CD4-positive, alpha-beta T cell treated with Interleukin-4 for 4 hours (primary cell): ENCODE data around the gene MFAP3.

Experiments
- DNase-seq: peaks from one replicate; pipeline ENCODE4 v3.0.0-alpha.2; 2020

MFAP3 gene

GRCh38 chr5:154095904-154096303, 57.1 kb downstream of the MFAP3 start:
- DNase-seq: no peak

DNA sequence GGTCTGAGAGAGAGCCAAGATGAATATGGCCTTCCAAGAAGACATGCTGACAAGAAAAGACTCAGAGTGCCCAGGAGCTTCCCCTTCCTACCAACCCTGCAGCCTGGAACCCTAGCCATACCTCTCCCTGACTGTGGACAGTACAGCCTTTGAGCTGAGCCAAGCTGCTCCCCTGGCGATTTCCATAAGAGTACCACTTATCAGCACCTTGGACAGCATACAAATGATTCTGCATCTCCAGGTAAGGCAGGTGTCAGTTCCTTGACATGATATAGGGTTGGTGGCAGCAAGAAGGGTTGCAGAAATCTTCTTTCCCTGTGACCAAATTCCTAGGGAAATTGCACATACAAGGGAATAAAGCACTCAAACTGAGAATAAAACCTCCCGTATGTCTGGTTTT, 58.3 kb downstream of the MFAP3 start:
- DNase-seq: no peak

DNA sequence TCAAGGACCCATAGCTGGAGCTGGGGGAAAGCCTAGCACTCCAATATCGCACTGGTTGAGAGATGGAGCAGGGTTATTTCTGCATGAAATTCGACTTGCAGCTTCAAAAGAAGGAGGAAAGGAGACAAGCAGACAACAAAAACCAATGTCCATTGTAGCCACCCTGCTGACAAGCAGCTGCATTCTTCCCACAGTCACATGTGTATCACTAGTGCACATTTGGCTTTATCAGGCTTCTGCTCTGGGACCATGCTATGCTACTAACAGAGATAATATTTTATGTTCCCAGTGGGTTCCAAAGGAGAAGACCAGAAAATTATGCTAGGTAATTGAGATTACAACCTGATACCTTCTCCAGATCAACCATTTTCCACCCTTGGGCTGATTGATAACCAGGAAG, 59.7 kb downstream of the MFAP3 start:
- DNase-seq: no peak

DNA sequence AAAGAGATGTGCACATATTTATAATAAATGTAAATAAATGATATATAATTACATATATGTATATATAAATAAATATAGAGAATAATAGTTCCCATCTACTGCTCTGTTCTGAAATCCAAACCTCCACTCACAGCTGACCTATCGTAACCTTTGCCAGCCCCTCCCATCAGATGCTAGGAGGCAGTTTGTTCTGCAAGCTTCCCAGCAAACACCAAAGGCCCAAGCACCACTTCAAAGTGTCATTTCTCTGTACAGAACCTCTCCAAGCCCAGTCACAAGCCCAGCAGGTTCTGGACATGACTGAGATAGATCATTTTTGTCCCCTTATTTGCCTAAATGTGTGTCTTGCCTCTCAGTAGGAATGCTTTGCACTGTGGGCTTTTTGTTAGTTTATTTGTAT, 62.4 kb downstream of the MFAP3 start:
- no peak for DNase-seq

DNA sequence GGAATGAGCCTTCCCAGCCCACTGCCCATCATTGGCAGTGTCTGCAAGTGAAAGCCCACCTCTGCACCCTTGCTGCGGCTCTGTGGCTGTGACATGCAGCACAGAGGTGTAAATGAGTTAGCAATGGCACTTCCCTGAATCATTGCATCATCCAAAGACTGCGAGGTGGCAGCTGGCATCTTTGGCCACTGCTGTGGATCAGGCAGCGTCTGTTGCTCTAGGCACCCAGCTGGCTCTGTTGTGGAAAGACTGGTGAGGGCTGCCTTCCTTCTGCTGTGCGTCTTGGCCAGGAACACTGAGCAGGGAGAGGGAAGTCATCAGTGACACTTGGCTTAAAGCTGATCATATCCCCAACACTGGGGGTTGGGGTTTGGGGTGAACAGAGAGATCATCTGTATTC, 64.5 kb downstream of the MFAP3 start:
- DNase-seq: no peak
